Measurements from ENCODE around the gene SPEF2.

DNA sequence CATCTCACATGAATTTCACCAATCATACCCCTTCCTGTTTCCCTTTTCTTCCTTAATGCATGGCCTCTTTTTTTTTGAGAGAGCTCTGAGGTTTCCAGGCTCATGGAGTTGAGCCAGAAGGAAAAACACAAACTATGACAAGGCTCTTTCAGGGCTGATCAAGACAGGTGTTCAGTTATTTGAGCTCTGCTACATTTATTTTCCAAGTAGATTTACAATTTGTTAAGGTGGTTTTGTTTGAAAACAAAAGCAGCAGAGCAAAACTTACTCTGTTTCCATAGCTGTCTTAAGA, 176.6 kb downstream of the SPEF2 start:
- TF ChIP-seq POLR2A (IDR thresholded peaks at IDR 0.05; ENCODE audit: extremely low read depth, insufficient read length): no peak
- TF ChIP-seq, protein P1, sequence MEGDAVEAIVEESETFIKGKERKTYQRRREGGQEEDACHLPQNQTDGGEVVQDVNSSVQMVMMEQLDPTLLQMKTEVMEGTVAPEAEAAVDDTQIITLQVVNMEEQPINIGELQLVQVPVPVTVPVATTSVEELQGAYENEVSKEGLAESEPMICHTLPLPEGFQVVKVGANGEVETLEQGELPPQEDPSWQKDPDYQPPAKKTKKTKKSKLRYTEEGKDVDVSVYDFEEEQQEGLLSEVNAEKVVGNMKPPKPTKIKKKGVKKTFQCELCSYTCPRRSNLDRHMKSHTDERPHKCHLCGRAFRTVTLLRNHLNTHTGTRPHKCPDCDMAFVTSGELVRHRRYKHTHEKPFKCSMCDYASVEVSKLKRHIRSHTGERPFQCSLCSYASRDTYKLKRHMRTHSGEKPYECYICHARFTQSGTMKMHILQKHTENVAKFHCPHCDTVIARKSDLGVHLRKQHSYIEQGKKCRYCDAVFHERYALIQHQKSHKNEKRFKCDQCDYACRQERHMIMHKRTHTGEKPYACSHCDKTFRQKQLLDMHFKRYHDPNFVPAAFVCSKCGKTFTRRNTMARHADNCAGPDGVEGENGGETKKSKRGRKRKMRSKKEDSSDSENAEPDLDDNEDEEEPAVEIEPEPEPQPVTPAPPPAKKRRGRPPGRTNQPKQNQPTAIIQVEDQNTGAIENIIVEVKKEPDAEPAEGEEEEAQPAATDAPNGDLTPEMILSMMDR (IDR thresholded peaks at IDR 0.05; ENCODE audit: low read depth, low read length): no peak
- TF ChIP-seq, protein P2, sequence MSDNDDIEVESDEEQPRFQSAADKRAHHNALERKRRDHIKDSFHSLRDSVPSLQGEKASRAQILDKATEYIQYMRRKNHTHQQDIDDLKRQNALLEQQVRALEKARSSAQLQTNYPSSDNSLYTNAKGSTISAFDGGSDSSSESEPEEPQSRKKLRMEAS (IDR thresholded peaks at IDR 0.05; ENCODE audit: low read depth, low read length): no peak

All from NB4 (cell line).